Panc1 (cell line): Measurements from ENCODE around the gene TMEM123. TPM values are rescaled to one million over a fixed set of nuclear protein-coding genes. Genes with fewer than 3 reads are reported as not detected.
A peak's percentile ranks its signal among the peaks of the same experiment; 100 is the strongest.

Experiments used
- ATAC-seq: fragments of 200-7000 bp; cut with Tn5 transposase; 2 replicates; pipeline ENCODE4 v1.9.1; 2020; ENCODE audit warnings: mild to moderate bottlenecking, moderate library complexity
- BruUV-seq: library from RNA; stranded (reverse); fragments of 400-500 nt; replicated peaks from 2 replicates; lab custom pipeline; 2021; lab: Mats Ljungman, UMichigan
- CTCF ChIA-PET: fragments of 300-600 bp; sonication (Branson Sonifier 250); formaldehyde crosslinking; loops from one replicate; lab custom pipeline; 2022; ENCODE audit warnings: antibody characterized with exemption; lab: Charles Lee
- POLR2A ChIA-PET: fragments of 300-600 bp; sonication (Branson Sonifier 250); formaldehyde crosslinking; loops from one replicate; lab custom pipeline; 2022; ENCODE audit warnings: antibody characterized with exemption; lab: Charles Lee
- DNase-seq: peaks from one replicate; pipeline ENCODE4 v3.0.0-alpha.2; 2010; ENCODE audit warnings: low read depth, low spot score
- H3K27ac ChIP-seq: 2 replicates; pipeline ENCODE4 v1.5.1; 2011; ENCODE audit warnings: mild to moderate bottlenecking, low read length, inconsistent platforms
- H3K27me3 ChIP-seq: fragments of 200-500 bp; sonication (Bioruptor generic); 2 replicates; pipeline ENCODE4 v1.6.0; 2014; ENCODE audit warnings: low read length, inconsistent platforms; ENCODE audit not compliant: control insufficient read depth, insufficient read depth
- H3K36me3 ChIP-seq: fragments of 200-500 bp; sonication (Bioruptor generic); 2 replicates; pipeline ENCODE4 v1.5.1; 2014; ENCODE audit warnings: inconsistent platforms, mild to moderate bottlenecking, low read length, moderate library complexity; ENCODE audit not compliant: control insufficient read depth, insufficient read depth
- H3K4me1 ChIP-seq: 2 replicates; pipeline ENCODE4 v1.5.1; 2011; ENCODE audit warnings: inconsistent platforms, mild to moderate bottlenecking, low read length, moderate library complexity; ENCODE audit not compliant: control insufficient read depth, insufficient read depth
- H3K4me3 ChIP-seq, 2 experiments: 2 replicates each; pipeline ENCODE4 v1.5.1; 2011 to 2012; ENCODE audit warnings: low read depth in 2 of 2, low read length in 2 of 2, mild to moderate bottlenecking in 2 of 2, inconsistent platforms in 1 of 2, moderate library complexity in 1 of 2
- H3K9me3 ChIP-seq: fragments of 200-500 bp; sonication (Bioruptor generic); 2 replicates; pipeline ENCODE4 v1.5.1; 2014; ENCODE audit warnings: low read depth, mild to moderate bottlenecking, inconsistent platforms, low read length, moderate library complexity; ENCODE audit not compliant: control insufficient read depth, insufficient read depth
- POLR2AphosphoS5 ChIP-seq: IDR thresholded peaks from 2 replicates; pipeline ENCODE4 v1.6.1; 2012; ENCODE audit warnings: mild to moderate bottlenecking, low read depth, low read length, moderate library complexity
- SIN3A ChIP-seq: IDR thresholded peaks from 2 replicates; pipeline ENCODE4 v1.6.1; 2012; ENCODE audit warnings: low read depth, mild to moderate bottlenecking, low read length, moderate library complexity, borderline replicate concordance; ENCODE audit not compliant: insufficient read depth
- TCF7L2 ChIP-seq: IDR thresholded peaks from 2 replicates; pipeline ENCODE4 v1.6.1; 2011; ENCODE audit warnings: mild to moderate bottlenecking, low read depth, low read length, inconsistent platforms
- in situ Hi-C: cut with HindIII; loops from 2 replicates; pipeline ENCODE4 v1.10.0; 2016; ENCODE audit warnings: low sequenced_read_pairs, low pct_unique_long_range_greater_than_20kb
- intact Hi-C: fragments of 100-400 bp; cut with micrococcal nuclease; formaldehyde crosslinking; loops from one replicate; pipeline ENCODE4 v1.10.0; 2022; ENCODE audit not compliant: unreplicated experiment
- total RNA-seq: library from RNA; stranded (reverse); gene quantifications from one replicate; pipeline ENCODE4 v1.2.1, GENCODE V29; 2021; ENCODE audit not compliant: unreplicated experiment
- TF ChIP-seq, protein P1 (sequence below): fragments of 450-650 bp; IDR thresholded peaks from 2 replicates; pipeline ENCODE4 v1.5.1; 2017; ENCODE audit warnings: mild to moderate bottlenecking
- TF ChIP-seq, protein P2 (sequence below), 2 experiments: IDR thresholded peaks; 2 replicates each; pipeline ENCODE4 v1.6.1; 2011 to 2012; ENCODE audit warnings: low read depth in 2 of 2, control low read depth in 1 of 2, low read length in 1 of 2, mild to moderate bottlenecking in 1 of 2, moderate library complexity in 1 of 2; ENCODE audit not compliant: insufficient read depth in 1 of 2

The TMEM123 gene
- total RNA-seq, 1 experiment from 2014 or later = 383 TPM

DNA sequence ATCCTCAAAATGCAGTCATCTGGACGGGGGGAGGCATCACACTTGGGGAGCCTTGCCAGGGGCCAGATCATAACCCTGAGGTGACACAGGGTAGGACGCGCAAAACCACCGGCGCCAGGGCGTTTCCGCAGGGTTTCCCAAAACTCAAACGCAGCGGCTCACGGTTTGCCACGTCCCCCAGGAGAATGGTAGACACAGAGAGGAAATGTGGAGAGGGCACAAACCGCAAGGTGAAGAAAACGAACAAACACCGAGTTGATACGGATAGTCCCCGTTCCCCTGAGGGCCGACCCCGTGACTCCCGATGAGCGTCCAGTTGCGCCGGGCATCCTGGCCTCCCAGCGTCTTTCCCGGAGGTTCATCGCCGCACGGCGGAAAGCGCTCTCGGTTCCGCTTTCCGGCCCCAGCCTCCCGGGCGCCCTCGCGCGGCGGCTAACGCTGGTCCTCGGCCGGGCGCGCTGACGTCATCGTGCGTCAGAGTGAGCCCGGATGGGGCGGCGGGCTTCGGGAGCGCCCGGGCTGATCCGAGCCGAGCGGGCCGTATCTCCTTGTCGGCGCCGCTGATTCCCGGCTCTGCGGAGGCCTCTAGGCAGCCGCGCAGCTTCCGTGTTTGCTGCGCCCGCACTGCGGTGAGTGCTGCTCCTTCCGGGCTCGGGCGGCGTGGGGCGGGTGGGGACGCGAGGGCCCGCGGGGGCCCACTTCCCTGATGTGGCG is 105.7 kb downstream of the TMEM123 start, which contains the start of gene BIRC2:
Gene BIRC2 (plus strand): TSS at position 467 of the 714 bp plus-strand sequence. CDS start 2,641 bp downstream, outside the sequence.
- Histone ChIP-seq H3K27me3 (no peaks in the 10 kb centered on the region), H3K36me3 (peaks cover 23% of the 10 kb centered on the region), H3K9me3 (no peaks in the 10 kb centered on the region), H3K27ac (peak within 1 kb of the TSS; percentile 100), H3K4me3 (peak within 1 kb of the TSS; percentile 82 to 94), H3K4me1 (peaks cover 50% of the 10 kb centered on the region)
- ChIA-PET POLR2A (no interaction called here), CTCF (interaction anchor here (0.6 to 0.7 kb wide), 2 partner anchors 257 to 487 kb away, joined by 5 to 12 read pairs; no protein-coding TSS in a partner anchor)
- TF ChIP-seq POLR2AphosphoS5 = peak; percentile 92
- TF ChIP-seq TCF7L2 = 0 out of 2 replicates have a peak, but pooled peaks have one; percentile 14
- peak; percentile 94 for TF ChIP-seq SIN3A
- TF ChIP-seq, protein P1, sequence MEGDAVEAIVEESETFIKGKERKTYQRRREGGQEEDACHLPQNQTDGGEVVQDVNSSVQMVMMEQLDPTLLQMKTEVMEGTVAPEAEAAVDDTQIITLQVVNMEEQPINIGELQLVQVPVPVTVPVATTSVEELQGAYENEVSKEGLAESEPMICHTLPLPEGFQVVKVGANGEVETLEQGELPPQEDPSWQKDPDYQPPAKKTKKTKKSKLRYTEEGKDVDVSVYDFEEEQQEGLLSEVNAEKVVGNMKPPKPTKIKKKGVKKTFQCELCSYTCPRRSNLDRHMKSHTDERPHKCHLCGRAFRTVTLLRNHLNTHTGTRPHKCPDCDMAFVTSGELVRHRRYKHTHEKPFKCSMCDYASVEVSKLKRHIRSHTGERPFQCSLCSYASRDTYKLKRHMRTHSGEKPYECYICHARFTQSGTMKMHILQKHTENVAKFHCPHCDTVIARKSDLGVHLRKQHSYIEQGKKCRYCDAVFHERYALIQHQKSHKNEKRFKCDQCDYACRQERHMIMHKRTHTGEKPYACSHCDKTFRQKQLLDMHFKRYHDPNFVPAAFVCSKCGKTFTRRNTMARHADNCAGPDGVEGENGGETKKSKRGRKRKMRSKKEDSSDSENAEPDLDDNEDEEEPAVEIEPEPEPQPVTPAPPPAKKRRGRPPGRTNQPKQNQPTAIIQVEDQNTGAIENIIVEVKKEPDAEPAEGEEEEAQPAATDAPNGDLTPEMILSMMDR = peak; percentile 99
- TF ChIP-seq, protein P2, sequence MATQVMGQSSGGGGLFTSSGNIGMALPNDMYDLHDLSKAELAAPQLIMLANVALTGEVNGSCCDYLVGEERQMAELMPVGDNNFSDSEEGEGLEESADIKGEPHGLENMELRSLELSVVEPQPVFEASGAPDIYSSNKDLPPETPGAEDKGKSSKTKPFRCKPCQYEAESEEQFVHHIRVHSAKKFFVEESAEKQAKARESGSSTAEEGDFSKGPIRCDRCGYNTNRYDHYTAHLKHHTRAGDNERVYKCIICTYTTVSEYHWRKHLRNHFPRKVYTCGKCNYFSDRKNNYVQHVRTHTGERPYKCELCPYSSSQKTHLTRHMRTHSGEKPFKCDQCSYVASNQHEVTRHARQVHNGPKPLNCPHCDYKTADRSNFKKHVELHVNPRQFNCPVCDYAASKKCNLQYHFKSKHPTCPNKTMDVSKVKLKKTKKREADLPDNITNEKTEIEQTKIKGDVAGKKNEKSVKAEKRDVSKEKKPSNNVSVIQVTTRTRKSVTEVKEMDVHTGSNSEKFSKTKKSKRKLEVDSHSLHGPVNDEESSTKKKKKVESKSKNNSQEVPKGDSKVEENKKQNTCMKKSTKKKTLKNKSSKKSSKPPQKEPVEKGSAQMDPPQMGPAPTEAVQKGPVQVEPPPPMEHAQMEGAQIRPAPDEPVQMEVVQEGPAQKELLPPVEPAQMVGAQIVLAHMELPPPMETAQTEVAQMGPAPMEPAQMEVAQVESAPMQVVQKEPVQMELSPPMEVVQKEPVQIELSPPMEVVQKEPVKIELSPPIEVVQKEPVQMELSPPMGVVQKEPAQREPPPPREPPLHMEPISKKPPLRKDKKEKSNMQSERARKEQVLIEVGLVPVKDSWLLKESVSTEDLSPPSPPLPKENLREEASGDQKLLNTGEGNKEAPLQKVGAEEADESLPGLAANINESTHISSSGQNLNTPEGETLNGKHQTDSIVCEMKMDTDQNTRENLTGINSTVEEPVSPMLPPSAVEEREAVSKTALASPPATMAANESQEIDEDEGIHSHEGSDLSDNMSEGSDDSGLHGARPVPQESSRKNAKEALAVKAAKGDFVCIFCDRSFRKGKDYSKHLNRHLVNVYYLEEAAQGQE (IDR thresholded peaks at IDR 0.05; ENCODE audit: insufficient read depth in 1 of 2, low read depth in 2 of 2, low read length in 1 of 2) = peak in 1 of 2 experiments; percentile 70; a peak in 2 of 4 replicates
- intact Hi-C loops (no loop called here), in situ Hi-C loops (no loop called here)
- DNase-seq (peak; percentile 78), ATAC-seq (peak; percentile 89)
- BruUV-seq = TSS peak; percentile 94

DNA sequence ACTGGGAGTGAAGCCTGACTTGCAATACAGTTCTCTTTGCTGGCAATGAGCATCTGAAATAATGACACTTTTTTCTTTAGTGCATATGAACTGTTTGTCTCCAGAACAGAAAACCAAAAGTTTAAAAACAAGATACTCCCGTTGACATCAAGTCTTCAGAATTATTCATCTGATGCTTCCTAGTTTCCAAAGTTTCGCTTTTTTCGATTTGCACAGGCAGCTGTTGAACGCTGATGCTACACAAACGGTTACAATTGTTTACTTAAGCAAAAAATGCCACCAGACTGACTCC is 106.2 kb downstream of the TMEM123 start:
- no TSS peak for BruUV-seq
- ChIA-PET CTCF (no interaction called here), POLR2A (no interaction called here)
- in situ Hi-C loops = no loop called here
- H3K4me1 ChIP-seq = peaks cover 55% of the 10 kb centered on the region
- no peak for TF ChIP-seq TCF7L2
- no peak for TF ChIP-seq POLR2AphosphoS5
- TF ChIP-seq, protein P1 = no peak
- no peak for TF ChIP-seq SIN3A
- TF ChIP-seq, protein P2 (IDR thresholded peaks at IDR 0.05; ENCODE audit: insufficient read depth in 1 of 2, low read depth in 2 of 2, low read length in 1 of 2) = no peak
- peaks cover 23% of the 10 kb centered on the region for H3K36me3 ChIP-seq
- H3K4me3 ChIP-seq = peak overlapping the region; percentile 82 to 94
- peak overlapping the region; percentile 100 for H3K27ac ChIP-seq
- no peaks in the 10 kb centered on the region for H3K9me3 ChIP-seq
- DNase-seq = no peak
- no peaks in the 10 kb centered on the region for H3K27me3 ChIP-seq
- intact Hi-C loops = no loop called here
- no peak for ATAC-seq
